ENCODE measurements around the gene CTRL. TPM values are rescaled to one million over a fixed set of nuclear protein-coding genes. Genes with fewer than 3 reads are reported as not detected.
A peak's percentile ranks its signal among the peaks of the same experiment; 100 is the strongest.

The CTRL gene
- total and polyA plus RNA-seq, 4 donors: 1.0 to 2.5 (median 2.0) TPM; not detected in 1

- Histone ChIP-seq H3K4me3 (no peak overlapping the region), H3K36me3 (ENCODE audit: control insufficient read depth in 4 of 4, insufficient read depth in 4 of 4, low read length in 4 of 4) (peaks cover 0 to 25% (median 16%) of the 10 kb centered on the region in 4 donors)
- 87 to 91% methylated on average over 7 of the region's 7 CpGs for WGBS, 2 donors
Measured at GRCh38 chr16:67928147-67928546, 3.5 kb downstream of the CTRL start.

GRCh38 chr16:67927131-67927941 lies 4.3 kb downstream of the CTRL start:
- Histone ChIP-seq H3K4me3 (no peak overlapping the region), H3K9ac (ENCODE audit: insufficient read depth in 1 of 2, low read length in 2 of 2) (no peak overlapping the region), H3K36me3 (ENCODE audit: control insufficient read depth in 4 of 4, insufficient read depth in 4 of 4, low read length in 4 of 4) (peaks cover 0 to 25% (median 16%) of the 10 kb centered on the region in 4 donors), H3K4me1 (ENCODE audit: control insufficient read depth in 5 of 5, insufficient read depth in 5 of 5, low read length in 5 of 5) (peaks cover 0 to 15% (median 0%) of the 10 kb centered on the region in 5 donors), H3K27me3 (ENCODE audit: control insufficient read depth in 3 of 3, insufficient read depth in 3 of 3, low read length in 2 of 3) (no peaks in the 10 kb centered on the region), H3K27ac (ENCODE audit: low read depth in 1 of 2, low read length in 1 of 2) (peak overlapping the region in 1 of 2 donors; percentile 71), H3K9me3 (ENCODE audit: control insufficient read depth in 4 of 4, insufficient read depth in 3 of 4, low read length in 3 of 4) (no peaks in the 10 kb centered on the region)
- no peak for ATAC-seq (ENCODE audit: insufficient read depth, low FRiP score)
- DNase-seq: no peak
- no peak for TF ChIP-seq CTCF (IDR thresholded peaks at IDR 0.05; ENCODE audit: control extremely low read depth, extremely low read depth)
- WGBS, 2 donors: 94 to 95% methylated on average over 22 of the region's 22 CpGs

More at GRCh38 chr16:67928147-67928546, 3.5 kb downstream of the CTRL start:
- no peaks in the 10 kb centered on the region for H3K27me3 ChIP-seq (ENCODE audit: control insufficient read depth in 3 of 3, insufficient read depth in 3 of 3, low read length in 2 of 3)
- H3K9ac ChIP-seq (ENCODE audit: insufficient read depth in 1 of 2, low read length in 2 of 2): no peak overlapping the region
- ATAC-seq (ENCODE audit: insufficient read depth, low FRiP score) (no peak), DNase-seq (no peak)
- TF ChIP-seq CTCF (IDR thresholded peaks at IDR 0.05; ENCODE audit: control extremely low read depth, extremely low read depth): no peak
- H3K9me3 ChIP-seq (ENCODE audit: control insufficient read depth in 4 of 4, insufficient read depth in 3 of 4, low read length in 3 of 4): no peaks in the 10 kb centered on the region
- H3K27ac ChIP-seq (ENCODE audit: low read depth in 1 of 2, low read length in 1 of 2): no peak overlapping the region
- H3K4me1 ChIP-seq (ENCODE audit: control insufficient read depth in 5 of 5, insufficient read depth in 5 of 5, low read length in 5 of 5): peaks cover 0 to 12% (median 0%) of the 10 kb centered on the region in 5 donors

GRCh38 chr16:67926181-67926750 lies 5.4 kb downstream of the CTRL start:
- DNase-seq (no peak), ATAC-seq (ENCODE audit: insufficient read depth, low FRiP score) (no peak)
- Histone ChIP-seq H3K9me3 (ENCODE audit: control insufficient read depth in 4 of 4, insufficient read depth in 3 of 4, low read length in 3 of 4) (no peaks in the 10 kb centered on the region), H3K36me3 (ENCODE audit: control insufficient read depth in 4 of 4, insufficient read depth in 4 of 4, low read length in 4 of 4) (peaks cover 0 to 24% (median 16%) of the 10 kb centered on the region in 4 donors), H3K27ac (ENCODE audit: low read depth in 1 of 2, low read length in 1 of 2) (peak overlapping the region in 1 of 2 donors; percentile 71), H3K4me3 (no peak overlapping the region), H3K4me1 (ENCODE audit: control insufficient read depth in 5 of 5, insufficient read depth in 5 of 5, low read length in 5 of 5) (peaks cover 0 to 15% (median 0%) of the 10 kb centered on the region in 5 donors), H3K27me3 (ENCODE audit: control insufficient read depth in 3 of 3, insufficient read depth in 3 of 3, low read length in 2 of 3) (no peaks in the 10 kb centered on the region), H3K9ac (ENCODE audit: insufficient read depth in 1 of 2, low read length in 2 of 2) (no peak overlapping the region)
- TF ChIP-seq CTCF (IDR thresholded peaks at IDR 0.05; ENCODE audit: control extremely low read depth, extremely low read depth): no peak
- WGBS, 2 donors: 47 to 72% methylated on average over 13 of the region's 13 CpGs
